Measurements from ENCODE around the gene ALG10B. TPM values are rescaled to one million over a fixed set of nuclear protein-coding genes. Genes with fewer than 3 reads are reported as not detected.
"Not testable (repeated sequence)": the region's sequence is repeated elsewhere in the genome, so short reads cannot be mapped to it uniquely, and the experiment has no call there.

The ALG10B gene
- total and polyA plus RNA-seq, 9 of the 15 experiments (the other 6 are each of a cell fraction or from before 2014, with no cell fraction given), result 0.34 to 3.3 (median 2.0) TPM

DNA sequence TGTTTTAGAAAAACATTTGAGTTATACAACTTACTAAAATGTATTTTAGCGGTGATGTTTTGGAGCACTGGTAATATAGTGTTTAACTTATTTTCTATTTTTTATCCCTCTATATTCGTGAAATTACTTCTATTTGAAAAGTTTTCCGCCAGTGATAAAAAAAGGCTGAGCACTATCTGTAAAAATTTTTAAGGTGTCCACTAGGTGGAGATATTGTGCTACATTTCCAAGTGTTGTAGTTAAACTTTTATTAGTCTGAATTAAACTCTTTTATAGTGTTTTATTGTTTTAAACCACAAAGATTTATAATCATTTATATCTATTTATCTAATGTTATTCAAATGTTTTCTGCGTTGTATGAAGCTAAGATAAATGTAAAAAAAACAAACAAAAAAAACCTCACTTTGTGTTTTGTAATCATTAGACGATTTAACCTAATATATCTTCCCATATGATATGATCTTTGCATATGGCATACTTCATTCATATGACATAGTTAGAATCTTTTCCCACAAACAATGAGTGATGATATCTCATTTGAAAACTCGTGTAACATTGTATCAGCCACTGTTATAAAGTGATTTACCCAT is 11.8 kb downstream of the ALG10B start (continued):
- TF ChIP-seq, protein P1, sequence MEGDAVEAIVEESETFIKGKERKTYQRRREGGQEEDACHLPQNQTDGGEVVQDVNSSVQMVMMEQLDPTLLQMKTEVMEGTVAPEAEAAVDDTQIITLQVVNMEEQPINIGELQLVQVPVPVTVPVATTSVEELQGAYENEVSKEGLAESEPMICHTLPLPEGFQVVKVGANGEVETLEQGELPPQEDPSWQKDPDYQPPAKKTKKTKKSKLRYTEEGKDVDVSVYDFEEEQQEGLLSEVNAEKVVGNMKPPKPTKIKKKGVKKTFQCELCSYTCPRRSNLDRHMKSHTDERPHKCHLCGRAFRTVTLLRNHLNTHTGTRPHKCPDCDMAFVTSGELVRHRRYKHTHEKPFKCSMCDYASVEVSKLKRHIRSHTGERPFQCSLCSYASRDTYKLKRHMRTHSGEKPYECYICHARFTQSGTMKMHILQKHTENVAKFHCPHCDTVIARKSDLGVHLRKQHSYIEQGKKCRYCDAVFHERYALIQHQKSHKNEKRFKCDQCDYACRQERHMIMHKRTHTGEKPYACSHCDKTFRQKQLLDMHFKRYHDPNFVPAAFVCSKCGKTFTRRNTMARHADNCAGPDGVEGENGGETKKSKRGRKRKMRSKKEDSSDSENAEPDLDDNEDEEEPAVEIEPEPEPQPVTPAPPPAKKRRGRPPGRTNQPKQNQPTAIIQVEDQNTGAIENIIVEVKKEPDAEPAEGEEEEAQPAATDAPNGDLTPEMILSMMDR (IDR thresholded peaks at IDR 0.05 in 2 of 3, conservative IDR thresholded peaks at IDR 0.05 in 1 of 3; ENCODE audit: insufficient read depth in 2 of 3, low read depth in 1 of 3, low read length in 3 of 3), result peak in 2 of 3 experiments; percentile 22 to 61; a peak in 3 of 6 replicates

DNA sequence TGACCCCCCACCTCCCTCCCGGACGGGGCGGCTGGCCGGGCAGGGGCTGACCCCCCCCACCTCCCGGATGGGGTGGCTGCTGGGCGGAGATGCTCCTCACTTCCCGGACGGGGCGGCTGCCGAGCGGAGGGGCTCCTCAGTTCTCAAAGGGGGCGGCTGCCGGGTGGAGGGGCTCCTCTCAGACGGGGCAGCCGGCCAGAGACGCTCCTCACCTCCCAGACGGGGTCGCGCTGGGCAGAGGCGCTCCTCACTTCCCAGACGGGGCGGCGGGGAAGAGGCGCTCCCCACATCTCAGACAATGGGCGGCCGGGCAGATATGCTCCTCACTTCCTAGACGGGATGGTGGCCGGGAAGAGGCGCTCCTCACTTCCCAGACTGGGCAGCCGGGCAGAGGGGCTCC is 13.8 kb downstream of the ALG10B start:
- H3K27me3 ChIP-seq (ENCODE audit: control insufficient read depth in 2 of 2, insufficient read depth in 2 of 2, low read length in 2 of 2); H3K79me2 ChIP-seq (ENCODE audit: control insufficient read depth, insufficient read depth, low read length); BruUV-seq (replicated peaks); ATAC-seq; H3K4me2 ChIP-seq (ENCODE audit: insufficient read depth, low read length); H2AFZ ChIP-seq (ENCODE audit: low read depth, low read length); DNase-seq (ENCODE audit: extremely low read depth in 1 of 4, low spot score in 3 of 4); H3K36me3 ChIP-seq (ENCODE audit: control insufficient read depth, insufficient read depth, low read length); POLR2A ChIA-PET; H3K9me3 ChIP-seq (replicated peaks; ENCODE audit: control insufficient read depth, insufficient read depth, low read depth, low read length); H4K20me1 ChIP-seq (replicated peaks; ENCODE audit: control insufficient read depth, insufficient read depth, low read length); FAIRE-seq; H3K4me1 ChIP-seq (replicated peaks in 1 of 2; ENCODE audit: control insufficient read depth in 2 of 2, insufficient read depth in 2 of 2, low read length in 2 of 2); CTCF ChIA-PET (ENCODE audit: low intra/inter-chr PET ratio); H3K9me1 ChIP-seq (ENCODE audit: control insufficient read depth, insufficient read depth, low read length); H3K9ac ChIP-seq (ENCODE audit: insufficient read depth in 1 of 2, low read depth in 2 of 2, low read length in 2 of 2); H3K27ac ChIP-seq (ENCODE audit: extremely low read depth, low read depth, low read length); intact Hi-C loops (cut with micrococcal nuclease); H3K4me3 ChIP-seq: not testable (repeated sequence)
- 25% methylated on average over 10 of the region's 30 CpGs for WGBS (ENCODE audit: insufficient coverage, low coverage, missing lambda C conversion rate)
- in situ Hi-C loops (cut with MboI), result loop anchor here (25.0 kb wide), 2 partner anchors 782 to 932 kb away; no protein-coding TSS in a partner anchor

Measured in K562 (cell line).